Hindlimb muscle (tissue), 1 donor: ENCODE data around the gene HTT. TPM values are rescaled to one million over a fixed set of nuclear protein-coding genes. Genes with fewer than 3 reads are reported as not detected.

Experiments used
- polyA plus RNA-seq: library from polyadenylated mRNA; unstranded; fragments of 120-200 nt; gene quantifications from one replicate; pipeline ENCODE4 v1.2.1, GENCODE V29; 2013; ENCODE audit not compliant: insufficient read length

Gene HTT
- polyA plus RNA-seq, 1 donor, result 32.0 TPM

Other genes with a start within 250 kb of the HTT start
- 205 TPM for gene ADD1, start 230.8 kb upstream of the HTT start, polyA plus RNA-seq
- gene NOP14, start 111.3 kb upstream of the HTT start, polyA plus RNA-seq, result 27.0 TPM
- gene GRK4, start 111.1 kb upstream of the HTT start, polyA plus RNA-seq, result 11.2 TPM
- not detected for gene HTT-AS, start 143 bp upstream of the HTT start, polyA plus RNA-seq
- gene MSANTD1, start 174.5 kb downstream of the HTT start, polyA plus RNA-seq, result 1.0 TPM
- 48.7 TPM for gene RGS12, start 218.3 kb downstream of the HTT start, polyA plus RNA-seq